Ovary (tissue), 3 donors: ENCODE results near the gene NTRK2.

Experiments used
- EP300 ChIP-seq: sonication (generic); formaldehyde crosslinking; IDR thresholded peaks from one replicate; pipeline ENCODE4 v1.6.1; 2017; ENCODE audit warnings: antibody characterized with exemption
- POLR2A ChIP-seq: fragments of 450-650 bp; IDR thresholded peaks from one replicate; pipeline ENCODE4 v1.6.1; 2017; ENCODE audit warnings: antibody characterized with exemption, mild to moderate bottlenecking, moderate library complexity
- TF ChIP-seq, protein P1 (sequence below), 3 donors: fragments of 450-650 bp in 2 of 3; fragments of 200-600 bp in 1 of 3; IDR thresholded peaks; one replicate each; pipeline versions ENCODE4 v1.5.1 to v1.8.0; 2016 to 2022; ENCODE audit warnings: antibody characterized with exemption in 3 of 3, mild to moderate bottlenecking in 1 of 3
- donor health status: DM: no; HTN: no; CAD: no.

DNA sequence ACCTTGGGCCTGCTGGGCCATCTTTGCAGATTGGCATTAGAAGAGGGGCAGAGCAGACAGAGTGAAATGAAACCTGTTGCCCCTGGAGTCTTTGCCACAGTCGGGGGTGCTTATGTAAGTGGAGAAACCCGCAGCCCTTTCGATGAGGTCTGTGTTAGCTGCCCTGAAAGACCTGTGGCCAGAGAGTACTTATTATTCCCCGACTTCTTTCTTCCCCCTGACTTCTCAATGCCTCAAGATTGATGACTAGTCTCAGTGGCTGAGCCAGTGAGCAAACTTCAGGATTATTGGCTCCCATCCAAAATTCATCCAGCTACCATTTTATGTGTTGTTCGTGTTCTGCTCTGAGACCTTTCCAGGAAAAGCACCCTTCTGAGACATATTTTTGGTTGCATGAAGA lies 7.6 kb downstream of the NTRK2 start:
- TF ChIP-seq, protein P1, sequence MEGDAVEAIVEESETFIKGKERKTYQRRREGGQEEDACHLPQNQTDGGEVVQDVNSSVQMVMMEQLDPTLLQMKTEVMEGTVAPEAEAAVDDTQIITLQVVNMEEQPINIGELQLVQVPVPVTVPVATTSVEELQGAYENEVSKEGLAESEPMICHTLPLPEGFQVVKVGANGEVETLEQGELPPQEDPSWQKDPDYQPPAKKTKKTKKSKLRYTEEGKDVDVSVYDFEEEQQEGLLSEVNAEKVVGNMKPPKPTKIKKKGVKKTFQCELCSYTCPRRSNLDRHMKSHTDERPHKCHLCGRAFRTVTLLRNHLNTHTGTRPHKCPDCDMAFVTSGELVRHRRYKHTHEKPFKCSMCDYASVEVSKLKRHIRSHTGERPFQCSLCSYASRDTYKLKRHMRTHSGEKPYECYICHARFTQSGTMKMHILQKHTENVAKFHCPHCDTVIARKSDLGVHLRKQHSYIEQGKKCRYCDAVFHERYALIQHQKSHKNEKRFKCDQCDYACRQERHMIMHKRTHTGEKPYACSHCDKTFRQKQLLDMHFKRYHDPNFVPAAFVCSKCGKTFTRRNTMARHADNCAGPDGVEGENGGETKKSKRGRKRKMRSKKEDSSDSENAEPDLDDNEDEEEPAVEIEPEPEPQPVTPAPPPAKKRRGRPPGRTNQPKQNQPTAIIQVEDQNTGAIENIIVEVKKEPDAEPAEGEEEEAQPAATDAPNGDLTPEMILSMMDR (IDR thresholded peaks at IDR 0.05), result no peak
- no peak for TF ChIP-seq EP300
- TF ChIP-seq POLR2A, result no peak
